Measurements from ENCODE around the gene NWD2.

DNA sequence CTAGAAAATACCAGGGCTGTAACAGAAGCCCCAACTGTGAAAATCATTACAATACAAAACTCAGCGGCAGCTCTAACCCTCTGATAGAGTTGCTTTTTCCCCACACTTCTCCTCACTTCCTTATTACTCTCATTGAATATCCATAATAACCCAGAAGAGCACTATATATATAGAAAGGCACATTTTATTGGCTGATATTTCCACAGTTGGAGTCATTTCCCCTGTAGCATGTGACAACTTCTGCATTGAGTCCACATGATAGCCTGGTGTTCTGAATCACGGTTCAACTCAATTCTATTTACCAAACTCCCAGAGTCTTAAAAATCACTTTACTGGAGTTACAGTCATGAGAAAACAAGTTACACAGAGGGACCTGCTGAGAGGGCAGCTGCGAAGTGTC is 46.6 kb upstream of the NWD2 start:
- TF ChIP-seq, protein P1, sequence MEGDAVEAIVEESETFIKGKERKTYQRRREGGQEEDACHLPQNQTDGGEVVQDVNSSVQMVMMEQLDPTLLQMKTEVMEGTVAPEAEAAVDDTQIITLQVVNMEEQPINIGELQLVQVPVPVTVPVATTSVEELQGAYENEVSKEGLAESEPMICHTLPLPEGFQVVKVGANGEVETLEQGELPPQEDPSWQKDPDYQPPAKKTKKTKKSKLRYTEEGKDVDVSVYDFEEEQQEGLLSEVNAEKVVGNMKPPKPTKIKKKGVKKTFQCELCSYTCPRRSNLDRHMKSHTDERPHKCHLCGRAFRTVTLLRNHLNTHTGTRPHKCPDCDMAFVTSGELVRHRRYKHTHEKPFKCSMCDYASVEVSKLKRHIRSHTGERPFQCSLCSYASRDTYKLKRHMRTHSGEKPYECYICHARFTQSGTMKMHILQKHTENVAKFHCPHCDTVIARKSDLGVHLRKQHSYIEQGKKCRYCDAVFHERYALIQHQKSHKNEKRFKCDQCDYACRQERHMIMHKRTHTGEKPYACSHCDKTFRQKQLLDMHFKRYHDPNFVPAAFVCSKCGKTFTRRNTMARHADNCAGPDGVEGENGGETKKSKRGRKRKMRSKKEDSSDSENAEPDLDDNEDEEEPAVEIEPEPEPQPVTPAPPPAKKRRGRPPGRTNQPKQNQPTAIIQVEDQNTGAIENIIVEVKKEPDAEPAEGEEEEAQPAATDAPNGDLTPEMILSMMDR (IDR thresholded peaks at IDR 0.05 in 8 of 11, conservative IDR thresholded peaks at IDR 0.05 in 3 of 11), result no peak
- TF ChIP-seq POLR2A (IDR thresholded peaks at IDR 0.05), result no peak
- no peak for TF ChIP-seq POLR2AphosphoS5 (IDR thresholded peaks at IDR 0.05)

Data from spleen (tissue), 7 donors.